Nephron progenitor cell (in vitro differentiated cells): ENCODE measurements around the gene DMRT2.

ENCODE experiments used
- DNase-seq: peaks from one replicate; pipeline ENCODE4 v3.0.0; 2021
- H3K27ac Mint-ChIP-seq: 2 replicates; pipeline ENCODE4 v1.8.0; 2021; ENCODE audit warnings: mild to moderate bottlenecking, moderate library complexity, mixed read lengths
- H3K27me3 Mint-ChIP-seq: 2 replicates; pipeline ENCODE4 v1.8.0; 2021; ENCODE audit warnings: mild to moderate bottlenecking, low read depth, mixed read lengths; ENCODE audit not compliant: poor library complexity
- H3K36me3 Mint-ChIP-seq: 2 replicates; pipeline ENCODE4 v1.8.0; 2021; ENCODE audit warnings: low read depth, mixed read lengths
- H3K4me1 Mint-ChIP-seq: 2 replicates; pipeline ENCODE4 v1.8.0; 2021; ENCODE audit warnings: mixed read lengths
- H3K4me3 Mint-ChIP-seq: 2 replicates; pipeline ENCODE4 v1.8.0; 2021; ENCODE audit warnings: mild to moderate bottlenecking, moderate library complexity, mixed read lengths
- H3K9me3 Mint-ChIP-seq: 2 replicates; pipeline ENCODE4 v1.8.0; 2021; ENCODE audit warnings: mild to moderate bottlenecking, moderate library complexity, mixed read lengths
- CTCF ChIP-seq: fragments of 200-600 bp; sonication (generic); IDR thresholded peaks from 2 replicates; pipeline ENCODE4 v1.5.0; 2021; ENCODE audit warnings: antibody characterized with exemption

DMRT2 gene

GRCh38 chr9:1058826-1059487 is 8.8 kb downstream of the DMRT2 start:
- DNase-seq = no peak
- Mint-ChIP-seq H3K4me1 (peaks cover 9% of the 10 kb centered on the region), H3K9me3 (peaks cover 25% of the 10 kb centered on the region), H3K27me3 (peaks cover 36% of the 10 kb centered on the region), H3K36me3 (peaks cover 5% of the 10 kb centered on the region), H3K4me3 (no peak overlapping the region), H3K27ac (no peak overlapping the region)
- no peak for TF ChIP-seq CTCF

GRCh38 chr9:1065130-1065529 is 15.0 kb downstream of the DMRT2 start:
- no peak overlapping the region for H3K4me3 Mint-ChIP-seq
- peaks cover 11% of the 10 kb centered on the region for H3K27me3 Mint-ChIP-seq
- no peaks in the 10 kb centered on the region for H3K36me3 Mint-ChIP-seq
- H3K4me1 Mint-ChIP-seq = peaks cover 5% of the 10 kb centered on the region
- H3K27ac Mint-ChIP-seq = no peak overlapping the region
- H3K9me3 Mint-ChIP-seq = peaks cover 54% of the 10 kb centered on the region
- DNase-seq = no peak
- no peak for TF ChIP-seq CTCF

- H3K36me3 Mint-ChIP-seq = no peaks in the 10 kb centered on the region
- H3K27ac Mint-ChIP-seq = no peak overlapping the region
- H3K9me3 Mint-ChIP-seq = peaks cover 50% of the 10 kb centered on the region
- H3K27me3 Mint-ChIP-seq = peaks cover 11% of the 10 kb centered on the region
- no peak for TF ChIP-seq CTCF
- no peak overlapping the region for H3K4me3 Mint-ChIP-seq
- no peak for DNase-seq
- no peaks in the 10 kb centered on the region for H3K4me1 Mint-ChIP-seq
Observed at GRCh38 chr9:1070692-1071091, 20.5 kb downstream of the DMRT2 start.

DNA sequence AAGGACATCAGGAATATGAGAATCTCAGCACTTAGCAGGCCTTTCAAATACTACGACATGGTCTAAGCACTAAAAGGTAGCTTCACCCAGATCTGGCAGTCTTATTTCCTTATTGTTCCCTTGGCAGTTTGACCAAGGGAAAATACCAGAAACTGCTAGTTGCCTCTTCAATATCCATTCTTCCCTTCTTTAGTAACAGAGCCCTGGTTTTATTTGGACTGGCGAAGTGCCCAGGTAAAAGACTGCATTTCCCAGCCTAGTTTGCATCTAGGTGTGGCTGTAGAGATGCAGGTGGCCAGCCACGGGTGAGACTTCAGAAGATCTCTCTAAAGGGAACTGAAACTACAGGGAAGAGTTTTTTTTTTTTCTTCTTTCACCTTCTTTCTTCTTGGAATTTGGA is 21.6 kb downstream of the DMRT2 start:
- Mint-ChIP-seq H3K4me3 (no peak overlapping the region), H3K36me3 (no peaks in the 10 kb centered on the region), H3K4me1 (no peaks in the 10 kb centered on the region), H3K27ac (no peak overlapping the region), H3K27me3 (peaks cover 11% of the 10 kb centered on the region), H3K9me3 (peaks cover 54% of the 10 kb centered on the region)
- DNase-seq = no peak
- no peak for TF ChIP-seq CTCF

DNA sequence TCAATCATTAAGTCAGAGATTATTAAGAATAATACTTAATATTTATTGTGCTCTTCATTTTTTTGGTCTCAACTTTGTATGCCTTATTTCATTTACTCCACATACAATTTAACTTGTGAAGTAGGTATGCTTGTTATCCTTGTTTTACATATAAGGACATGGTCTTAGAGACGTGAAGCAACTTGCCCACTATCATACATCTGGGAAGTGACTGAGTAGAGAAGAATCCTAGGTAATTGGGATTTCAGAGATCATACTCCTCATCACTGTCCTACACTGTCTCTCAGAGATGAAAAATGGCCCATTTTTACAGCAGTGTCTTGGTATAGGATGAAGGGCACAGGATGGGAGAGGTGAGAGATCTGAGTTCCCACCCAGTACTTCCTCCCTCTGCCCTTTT is 23.3 kb downstream of the DMRT2 start:
- H3K9me3 Mint-ChIP-seq = peaks cover 46% of the 10 kb centered on the region

More for the DNA sequence above, 23.3 kb downstream of the DMRT2 start:
- DNase-seq = no peak
- Mint-ChIP-seq H3K36me3 (no peaks in the 10 kb centered on the region), H3K27ac (no peak overlapping the region), H3K27me3 (peaks cover 13% of the 10 kb centered on the region), H3K4me3 (no peak overlapping the region), H3K4me1 (no peaks in the 10 kb centered on the region)
- no peak for TF ChIP-seq CTCF
